ENCODE results near the gene NANS.
A peak's percentile ranks its signal among the peaks of the same experiment; 100 is the strongest.
"Not testable (repeated sequence)": the region's sequence is repeated elsewhere in the genome, so short reads cannot be mapped to it uniquely, and the experiment has no call there.

NANS gene

GRCh38 chr9:98117984-98118639 lies 61.6 kb downstream of the NANS start:
- peak overlapping the region; percentile 80 for H3K4me2 ChIP-seq
- H3K9ac ChIP-seq, result peak overlapping the region; percentile 85
- H4K20me1 ChIP-seq (ENCODE audit: insufficient read depth), result no peaks in the 10 kb centered on the region
- peaks cover 31% of the 10 kb centered on the region for H3K4me1 ChIP-seq (ENCODE audit: low read depth, poor library complexity, severe bottlenecking)
- no peaks in the 10 kb centered on the region; the same call in 1 of the 2 replicates for H3K36me3 ChIP-seq (ENCODE audit: insufficient read depth)
- no peak overlapping the region for H3K4me3 ChIP-seq (IDR thresholded peaks at IDR 0.05; ENCODE audit: insufficient read depth, low read depth, low read length)
- H3K79me2 ChIP-seq (ENCODE audit: insufficient read depth, low read depth), result peaks cover 29% of the 10 kb centered on the region
- H2AFZ ChIP-seq (ENCODE audit: low read depth), result peak overlapping the region; percentile 73; the same call in 1 of the 2 replicates
- peak; percentile 51; the same call in 1 of the 2 replicates for TF ChIP-seq CTCF (conservative IDR thresholded peaks at IDR 0.05; ENCODE audit: low read depth, low read length)
- H3K27me3 ChIP-seq (ENCODE audit: insufficient read depth, low read depth), result no peaks in the 10 kb centered on the region
- H3K27ac ChIP-seq, result peak overlapping the region; percentile 87

GRCh38 chr9:98118640-98119601 lies 62.4 kb downstream of the NANS start, which contains the start of gene TRIM14:
Gene TRIM14, minus strand, starts transcription at chr9:98119222. Its CDS starts 34 bp downstream, at chr9:98119188.
- peak within 1 kb of the TSS; percentile 85 for H3K9ac ChIP-seq

GRCh38 chr9:98120476-98120875 lies 63.9 kb downstream of the NANS start:
- Histone ChIP-seq H3K4me3 (IDR thresholded peaks at IDR 0.05; ENCODE audit: insufficient read depth, low read depth, low read length) (no peak overlapping the region), H3K79me2 (ENCODE audit: insufficient read depth, low read depth) (peaks cover 21% of the 10 kb centered on the region), H3K27me3 (ENCODE audit: insufficient read depth, low read depth) (no peaks in the 10 kb centered on the region), H4K20me1 (ENCODE audit: insufficient read depth) (no peaks in the 10 kb centered on the region), H2AFZ (ENCODE audit: low read depth) (no peak overlapping the region), H3K27ac (no peak overlapping the region), H3K36me3 (ENCODE audit: insufficient read depth) (no peaks in the 10 kb centered on the region; the same call in 1 of the 2 replicates), H3K4me2 (peak overlapping the region; percentile 80; the same call in 1 of the 2 replicates), H3K4me1 (ENCODE audit: low read depth, poor library complexity, severe bottlenecking) (peaks cover 31% of the 10 kb centered on the region), H3K9ac (no peak overlapping the region)
- no peak for TF ChIP-seq CTCF (conservative IDR thresholded peaks at IDR 0.05; ENCODE audit: low read depth, low read length)

More at GRCh38 chr9:98118640-98119601, 62.4 kb downstream of the NANS start, which contains the start of gene TRIM14:
- Histone ChIP-seq H3K4me1 (ENCODE audit: low read depth, poor library complexity, severe bottlenecking) (peaks cover 31% of the 10 kb centered on the region), H3K36me3 (ENCODE audit: insufficient read depth) (no peaks in the 10 kb centered on the region; the same call in 1 of the 2 replicates), H3K27me3 (ENCODE audit: insufficient read depth, low read depth) (no peaks in the 10 kb centered on the region), H3K27ac (peak within 1 kb of the TSS; percentile 87), H3K4me2 (peak within 1 kb of the TSS; percentile 80), H2AFZ (ENCODE audit: low read depth) (peak within 1 kb of the TSS; percentile 73; the same call in 1 of the 2 replicates), H4K20me1 (ENCODE audit: insufficient read depth) (no peaks in the 10 kb centered on the region), H3K4me3 (IDR thresholded peaks at IDR 0.05; ENCODE audit: insufficient read depth, low read depth, low read length) (no peak within 1 kb of the TSS), H3K79me2 (ENCODE audit: insufficient read depth, low read depth) (peaks cover 29% of the 10 kb centered on the region)
- no peak for TF ChIP-seq CTCF (conservative IDR thresholded peaks at IDR 0.05; ENCODE audit: low read depth, low read length)

GRCh38 chr9:98121058-98121457 lies 64.5 kb downstream of the NANS start:
- H3K4me1 ChIP-seq (ENCODE audit: low read depth, poor library complexity, severe bottlenecking), result peaks cover 31% of the 10 kb centered on the region
- H3K27ac ChIP-seq, result no peak overlapping the region
- no peaks in the 10 kb centered on the region for H4K20me1 ChIP-seq (ENCODE audit: insufficient read depth)
- H3K4me3 ChIP-seq (IDR thresholded peaks at IDR 0.05; ENCODE audit: insufficient read depth, low read depth, low read length), result no peak overlapping the region
- H3K79me2 ChIP-seq (ENCODE audit: insufficient read depth, low read depth), result peaks cover 15% of the 10 kb centered on the region
- H3K27me3 ChIP-seq (ENCODE audit: insufficient read depth, low read depth), result no peaks in the 10 kb centered on the region
- TF ChIP-seq CTCF (conservative IDR thresholded peaks at IDR 0.05; ENCODE audit: low read depth, low read length), result no peak
- H2AFZ ChIP-seq (ENCODE audit: low read depth), result no peak overlapping the region
- H3K9ac ChIP-seq, result no peak overlapping the region
- no peak overlapping the region for H3K4me2 ChIP-seq
- H3K36me3 ChIP-seq (ENCODE audit: insufficient read depth), result no peaks in the 10 kb centered on the region; the same call in 1 of the 2 replicates

GRCh38 chr9:98124091-98124490 lies 67.6 kb downstream of the NANS start:
- not testable (repeated sequence) for H3K4me3 ChIP-seq (IDR thresholded peaks at IDR 0.05; ENCODE audit: insufficient read depth, low read depth, low read length); H3K79me2 ChIP-seq (ENCODE audit: insufficient read depth, low read depth); H3K36me3 ChIP-seq (ENCODE audit: insufficient read depth); H4K20me1 ChIP-seq (ENCODE audit: insufficient read depth); H3K9ac ChIP-seq; H2AFZ ChIP-seq (ENCODE audit: low read depth); H3K27ac ChIP-seq; H3K27me3 ChIP-seq (ENCODE audit: insufficient read depth, low read depth); H3K4me2 ChIP-seq
- H3K4me1 ChIP-seq (ENCODE audit: low read depth, poor library complexity, severe bottlenecking), result peaks cover 24% of the 10 kb centered on the region
